Immature natural killer cell (primary cell): ENCODE results near the gene STOM. TPM values are rescaled to one million over a fixed set of nuclear protein-coding genes. Genes with fewer than 3 reads are reported as not detected.
"Not testable (repeated sequence)": the region's sequence is repeated elsewhere in the genome, so short reads cannot be mapped to it uniquely, and the experiment has no call there.

Experiments used
- DNase-seq, 3 donors: peaks; one replicate each; pipeline ENCODE4 v3.0.0; 2022; ENCODE audit warnings: mixed read lengths in 1 of 3
- H3K27ac Mint-ChIP-seq, 6 donors: one replicate each; pipeline ENCODE4 v1.8.0; 2020; ENCODE audit warnings: mixed read lengths in 6 of 6, mild to moderate bottlenecking in 5 of 6, inconsistent platforms in 4 of 6, moderate library complexity in 3 of 6
- H3K27me3 Mint-ChIP-seq, 3 donors: one replicate each; pipeline ENCODE4 v1.8.0; 2020 to 2021; ENCODE audit warnings: low read depth in 3 of 3, mild to moderate bottlenecking in 3 of 3, mixed read lengths in 3 of 3, moderate library complexity in 3 of 3, inconsistent platforms in 1 of 3
- H3K36me3 Mint-ChIP-seq, 3 donors: one replicate each; pipeline ENCODE4 v1.8.0; 2020; ENCODE audit warnings: mixed read lengths in 3 of 3, inconsistent platforms in 2 of 3, mild to moderate bottlenecking in 2 of 3
- H3K4me1 Mint-ChIP-seq, 2 donors: one replicate each; pipeline ENCODE4 v1.8.0; 2020; ENCODE audit warnings: inconsistent platforms in 2 of 2, mild to moderate bottlenecking in 2 of 2, mixed read lengths in 2 of 2, moderate library complexity in 1 of 2
- H3K4me3 Mint-ChIP-seq, 5 donors: one replicate each; pipeline ENCODE4 v1.8.0; 2020; ENCODE audit warnings: mild to moderate bottlenecking in 5 of 5, mixed read lengths in 5 of 5, inconsistent platforms in 3 of 5, moderate library complexity in 3 of 5
- H3K9me3 Mint-ChIP-seq, 6 donors: one replicate each; pipeline ENCODE4 v1.8.0; 2020; ENCODE audit warnings: mild to moderate bottlenecking in 6 of 6, mixed read lengths in 6 of 6, inconsistent platforms in 4 of 6, moderate library complexity in 3 of 6
- polyA plus RNA-seq, 3 donors: library from polyadenylated mRNA; unstranded; fragments of 300-500 nt; fragmentation: Illumina TruSeq; gene quantifications; one replicate each; pipeline ENCODE4 v1.2.3, GENCODE V29; 2021

STOM gene, protein sequence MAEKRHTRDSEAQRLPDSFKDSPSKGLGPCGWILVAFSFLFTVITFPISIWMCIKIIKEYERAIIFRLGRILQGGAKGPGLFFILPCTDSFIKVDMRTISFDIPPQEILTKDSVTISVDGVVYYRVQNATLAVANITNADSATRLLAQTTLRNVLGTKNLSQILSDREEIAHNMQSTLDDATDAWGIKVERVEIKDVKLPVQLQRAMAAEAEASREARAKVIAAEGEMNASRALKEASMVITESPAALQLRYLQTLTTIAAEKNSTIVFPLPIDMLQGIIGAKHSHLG
- polyA plus RNA-seq: 100 to 1,000 TPM; 472 to 632 (median 495) TPM

DNA sequence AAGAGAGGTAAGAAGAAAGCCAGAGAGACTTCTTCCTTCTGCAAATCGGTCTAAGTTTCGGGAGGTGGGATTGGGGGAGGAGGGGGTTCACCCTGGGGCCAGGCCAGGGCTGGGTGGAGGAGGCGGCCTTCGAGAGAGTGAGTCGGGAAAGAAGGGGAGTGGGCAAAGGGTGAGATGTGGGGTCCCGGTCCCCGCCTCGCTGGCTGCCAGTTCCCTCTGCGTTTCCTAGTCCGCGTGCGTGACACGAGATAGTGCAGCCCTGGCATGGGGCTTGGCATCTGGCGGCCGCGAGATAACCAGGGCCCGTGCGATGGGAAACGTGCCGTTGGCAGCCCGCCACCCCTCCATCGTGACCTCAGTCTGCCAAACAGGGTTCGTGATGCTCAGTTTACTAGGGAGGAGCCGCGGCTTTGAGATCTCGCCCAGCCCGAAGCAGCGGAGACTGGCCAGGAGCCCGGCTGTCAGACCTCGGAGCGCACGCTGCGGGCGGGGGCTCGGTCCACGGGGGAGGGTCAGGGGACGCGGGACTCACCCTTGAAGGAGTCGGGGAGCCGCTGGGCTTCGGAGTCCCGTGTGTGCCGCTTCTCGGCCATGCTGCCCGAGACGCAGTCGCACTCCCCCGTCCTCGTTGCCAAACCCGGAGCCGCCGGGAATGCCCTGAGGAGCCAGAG, at the start of gene STOM:
Gene STOM, minus strand, starts transcription at position 656 of the 671 bp plus-strand sequence. Its CDS starts 63 bp downstream, at position 593.
- peaks cover 16 to 23% (median 21%) of the 10 kb centered on the region in 3 donors for H3K27me3 Mint-ChIP-seq
- DNase-seq: peak in 2 of 3 donors; percentile 85 to 88
- H3K4me1 Mint-ChIP-seq: peaks cover 66 to 71% of the 10 kb centered on the region in 2 donors
- H3K9me3 Mint-ChIP-seq: no peaks in the 10 kb centered on the region
- peaks cover 0 to 14% (median 4%) of the 10 kb centered on the region in 3 donors for H3K36me3 Mint-ChIP-seq
- peak within 1 kb of the TSS; percentile 92 to 98 (median 96) for H3K27ac Mint-ChIP-seq
- H3K4me3 Mint-ChIP-seq: peak within 1 kb of the TSS; percentile 96 to 99 (median 97)

DNA sequence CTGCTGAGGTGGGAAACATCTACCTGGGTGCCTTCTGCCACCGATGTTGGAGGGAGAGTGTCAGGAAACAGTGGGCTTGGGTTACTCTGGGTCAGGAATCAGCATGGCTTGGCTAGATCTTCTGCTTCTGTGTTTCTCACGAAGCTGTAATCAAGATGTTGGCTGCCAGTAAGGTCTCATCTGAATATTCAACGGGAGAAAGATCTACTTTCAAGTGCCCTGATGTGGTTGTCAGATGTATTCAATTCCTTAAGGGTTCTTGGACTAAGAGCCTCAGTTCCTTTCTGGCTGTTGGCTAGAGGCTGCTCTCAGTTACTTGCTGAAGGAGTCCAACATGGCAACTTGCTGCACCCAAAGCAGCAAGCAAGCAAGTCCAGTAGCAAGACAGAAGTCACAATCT, 41.9 kb upstream of the STOM start:
- peaks cover 0 to 4% (median 2%) of the 10 kb centered on the region in 3 donors for H3K27me3 Mint-ChIP-seq
- DNase-seq: no peak
- no peaks in the 10 kb centered on the region for H3K4me1 Mint-ChIP-seq
- no peaks in the 10 kb centered on the region for H3K36me3 Mint-ChIP-seq
- peaks cover 0 to 2% (median 0%) of the 10 kb centered on the region in 6 donors for H3K9me3 Mint-ChIP-seq
- H3K27ac Mint-ChIP-seq: no peak overlapping the region
- H3K4me3 Mint-ChIP-seq: no peak overlapping the region

GRCh38 chr9:121405899-121406298, 35.8 kb upstream of the STOM start:
- Mint-ChIP-seq H3K27me3 (no peaks in the 10 kb centered on the region), H3K27ac (no peak overlapping the region), H3K4me1 (no peaks in the 10 kb centered on the region), H3K4me3 (no peak overlapping the region), H3K36me3 (no peaks in the 10 kb centered on the region), H3K9me3 (peaks cover 0 to 4% (median 0%) of the 10 kb centered on the region in 6 donors)
- DNase-seq: no peak

DNA sequence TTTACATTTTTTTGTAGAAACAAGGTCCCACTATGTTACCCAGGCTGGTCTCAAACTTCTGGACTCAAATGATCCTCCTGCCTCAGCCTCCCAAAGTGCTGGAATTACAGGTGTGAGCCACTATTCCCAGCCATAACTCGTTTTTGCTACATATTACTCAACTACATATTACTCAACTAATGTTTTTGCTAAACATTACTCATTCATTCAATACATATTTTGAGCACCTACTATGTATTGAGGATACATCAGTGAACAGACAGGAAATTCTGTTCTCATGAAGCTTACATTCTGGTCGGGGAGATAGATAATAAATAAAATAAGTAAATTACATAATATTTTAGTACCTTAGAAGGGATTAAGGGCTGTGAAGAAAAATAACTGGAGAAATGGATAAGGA, 34.9 kb upstream of the STOM start:
- Mint-ChIP-seq H3K4me1 (no peaks in the 10 kb centered on the region), H3K36me3 (no peaks in the 10 kb centered on the region), H3K27ac (no peak overlapping the region), H3K27me3 (no peaks in the 10 kb centered on the region), H3K4me3 (no peak overlapping the region), H3K9me3 (peaks cover 0 to 4% (median 0%) of the 10 kb centered on the region in 6 donors)
- DNase-seq: no peak

GRCh38 chr9:121399883-121400607, 30.0 kb upstream of the STOM start:
- Mint-ChIP-seq H3K4me3 (no peak overlapping the region), H3K27ac (no peak overlapping the region), H3K9me3 (no peaks in the 10 kb centered on the region), H3K36me3 (no peaks in the 10 kb centered on the region), H3K27me3 (peaks cover 0 to 3% (median 0%) of the 10 kb centered on the region in 3 donors), H3K4me1 (no peaks in the 10 kb centered on the region)
- peak; percentile 56 to 63 (median 62) for DNase-seq

DNA sequence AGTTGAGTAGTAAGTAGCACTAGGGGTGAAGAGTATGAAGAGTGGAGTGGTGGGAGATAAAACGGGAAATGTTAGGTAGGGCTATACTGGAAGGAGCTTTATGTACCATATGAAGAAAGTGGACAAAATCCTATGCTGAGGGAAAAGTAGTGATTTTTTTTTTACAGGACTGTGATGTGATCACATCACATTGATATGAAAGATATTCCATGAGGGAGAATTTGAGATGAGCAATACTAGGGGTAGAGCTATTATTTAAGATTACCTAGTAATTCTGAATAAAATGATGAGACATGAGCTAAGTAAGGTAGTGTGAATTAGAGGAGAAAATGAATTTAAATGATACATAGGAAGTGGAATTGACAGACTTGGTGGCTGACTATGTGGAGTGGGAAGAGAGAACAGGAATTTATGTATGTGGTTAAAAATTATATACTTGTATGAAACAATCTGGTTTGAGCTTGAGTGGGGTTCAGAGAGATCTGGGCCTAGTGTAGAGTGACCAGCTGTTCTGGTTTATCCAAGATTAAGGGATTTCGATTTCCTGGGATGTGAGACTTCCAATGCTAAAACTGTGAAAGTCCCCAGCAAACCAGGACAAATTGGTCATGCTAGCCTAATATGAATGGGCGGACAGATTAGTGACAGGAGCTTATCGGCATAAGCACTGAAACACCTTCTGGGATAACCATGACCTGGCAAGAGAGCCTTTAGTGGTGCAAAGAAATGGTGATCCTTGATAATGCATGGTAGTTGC, 29.3 kb upstream of the STOM start:
- H3K27ac Mint-ChIP-seq: no peak overlapping the region
- H3K9me3 Mint-ChIP-seq: no peaks in the 10 kb centered on the region
- no peaks in the 10 kb centered on the region for H3K4me1 Mint-ChIP-seq
- no peaks in the 10 kb centered on the region for H3K36me3 Mint-ChIP-seq
- DNase-seq: no peak
- no peak overlapping the region for H3K4me3 Mint-ChIP-seq
- H3K27me3 Mint-ChIP-seq: peaks cover 0 to 3% (median 0%) of the 10 kb centered on the region in 3 donors

- no peak overlapping the region for H3K27ac Mint-ChIP-seq
- H3K4me3 Mint-ChIP-seq: no peak overlapping the region
- peaks cover 0 to 3% (median 0%) of the 10 kb centered on the region in 3 donors for H3K27me3 Mint-ChIP-seq
- peaks cover 4 to 7% of the 10 kb centered on the region in 2 donors for H3K4me1 Mint-ChIP-seq
- no peaks in the 10 kb centered on the region for H3K9me3 Mint-ChIP-seq
- H3K36me3 Mint-ChIP-seq: no peaks in the 10 kb centered on the region
- no peak for DNase-seq
Measured at GRCh38 chr9:121398374-121398773, 28.3 kb upstream of the STOM start.

DNA sequence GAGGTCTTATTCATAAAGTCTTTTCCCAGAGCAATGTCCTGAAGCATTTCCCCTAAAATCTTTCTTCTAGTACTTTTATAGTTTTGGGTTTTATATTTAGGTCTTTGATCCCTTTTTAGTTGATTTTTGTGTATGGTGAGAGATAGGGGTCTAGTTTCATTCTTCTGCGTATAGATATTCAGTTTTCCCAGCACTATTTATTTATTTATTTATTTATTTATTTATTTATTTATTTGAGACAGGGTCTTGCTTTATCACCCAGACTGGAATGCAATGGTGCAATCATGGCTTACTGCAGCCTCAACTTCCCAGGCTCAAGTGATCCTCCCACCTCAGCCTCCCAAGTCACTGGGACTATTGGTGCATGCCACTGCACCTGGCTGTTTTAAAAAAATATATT, 27.2 kb upstream of the STOM start:
- not testable (repeated sequence) for H3K9me3 Mint-ChIP-seq, H3K27ac Mint-ChIP-seq, DNase-seq, H3K4me3 Mint-ChIP-seq, H3K27me3 Mint-ChIP-seq, H3K36me3 Mint-ChIP-seq
- peaks cover 10 to 12% of the 10 kb centered on the region in 2 donors for H3K4me1 Mint-ChIP-seq

DNA sequence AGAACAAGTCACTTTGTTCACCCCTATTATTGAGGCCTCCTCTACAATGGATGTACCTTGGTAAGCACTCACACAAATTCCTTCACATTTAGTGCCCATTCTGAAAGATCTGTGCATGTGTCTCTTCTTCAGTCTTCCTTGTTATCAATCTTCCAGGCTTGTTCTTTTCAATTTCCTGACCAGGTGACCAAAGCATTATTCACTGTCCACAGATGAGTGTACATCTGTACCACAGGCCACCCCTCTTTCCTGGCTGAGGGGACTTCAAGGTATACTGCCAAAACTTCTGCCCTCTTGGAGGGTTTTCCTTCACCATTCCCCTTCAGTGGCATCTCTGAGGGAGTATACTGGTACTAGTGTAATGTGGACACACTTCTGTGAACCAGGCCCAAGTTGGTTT, 25.5 kb upstream of the STOM start:
- Mint-ChIP-seq H3K27me3 (peaks cover 0 to 7% (median 0%) of the 10 kb centered on the region in 3 donors), H3K36me3 (no peaks in the 10 kb centered on the region), H3K9me3 (no peaks in the 10 kb centered on the region), H3K27ac (no peak overlapping the region), H3K4me3 (no peak overlapping the region), H3K4me1 (peaks cover 10 to 12% of the 10 kb centered on the region in 2 donors)
- no peak for DNase-seq

DNA sequence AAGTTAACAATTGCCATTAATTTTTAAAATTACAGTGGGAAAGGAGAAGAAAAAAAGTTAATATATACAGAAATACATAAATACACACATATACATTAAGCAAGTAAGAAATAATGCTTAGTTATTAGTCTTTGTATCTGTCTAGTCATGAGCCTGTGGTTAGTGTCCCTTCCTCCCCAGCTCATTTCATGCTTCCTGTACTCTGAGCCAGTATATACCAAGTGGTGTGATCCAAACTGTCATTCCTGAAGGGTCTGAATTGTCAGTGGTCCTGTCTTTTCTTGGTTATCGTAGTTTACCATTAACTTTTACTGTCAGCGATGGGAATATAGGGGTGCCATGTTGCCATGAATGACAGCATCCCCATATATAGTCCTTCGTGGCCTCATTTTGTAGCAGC, 24.2 kb upstream of the STOM start:
- Mint-ChIP-seq H3K9me3 (no peaks in the 10 kb centered on the region), H3K27me3 (peaks cover 0 to 7% (median 0%) of the 10 kb centered on the region in 3 donors), H3K27ac (no peak overlapping the region), H3K4me1 (peaks cover 10 to 12% of the 10 kb centered on the region in 2 donors), H3K36me3 (no peaks in the 10 kb centered on the region), H3K4me3 (no peak overlapping the region)
- DNase-seq: no peak

- Mint-ChIP-seq H3K9me3 (no peaks in the 10 kb centered on the region), H3K27me3 (peaks cover 0 to 7% (median 0%) of the 10 kb centered on the region in 3 donors), H3K4me1 (peaks cover 10 to 12% of the 10 kb centered on the region in 2 donors), H3K4me3 (peak overlapping the region in 2 of 5 donors; percentile 21 to 42), H3K27ac (peak overlapping the region in 1 of 6 donors; percentile 59), H3K36me3 (no peaks in the 10 kb centered on the region)
- DNase-seq: no peak
Measured at GRCh38 chr9:121393318-121393717, 23.3 kb upstream of the STOM start.

DNA sequence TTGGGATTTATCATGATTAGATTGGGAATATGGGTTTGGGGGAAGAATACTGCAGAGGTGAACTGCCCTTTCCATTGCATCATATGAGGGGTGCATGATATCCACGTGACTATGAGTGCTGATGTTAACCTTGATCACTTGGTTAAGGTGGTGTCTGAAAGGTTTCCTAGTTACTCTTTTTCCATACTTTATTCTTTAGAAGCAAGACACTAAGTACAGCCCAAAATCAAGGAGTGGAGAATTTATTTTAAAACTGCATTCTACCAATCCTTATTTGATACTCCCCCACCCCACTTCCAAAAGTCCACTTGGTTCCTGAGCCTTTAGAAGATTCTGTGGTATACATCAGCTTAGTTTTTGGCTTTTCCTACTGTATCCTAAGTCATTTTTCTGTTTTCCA, 20.3 kb upstream of the STOM start:
- no peaks in the 10 kb centered on the region for H3K36me3 Mint-ChIP-seq

GRCh38 chr9:121388140-121388905, 18.3 kb upstream of the STOM start:
- Mint-ChIP-seq H3K4me3 (no peak overlapping the region), H3K4me1 (peaks cover 4 to 5% of the 10 kb centered on the region in 2 donors), H3K27ac (no peak overlapping the region), H3K27me3 (peaks cover 2 to 4% (median 2%) of the 10 kb centered on the region in 3 donors), H3K36me3 (no peaks in the 10 kb centered on the region), H3K9me3 (no peaks in the 10 kb centered on the region)
- DNase-seq: no peak

More for the DNA sequence above, 20.3 kb upstream of the STOM start:
- H3K27ac Mint-ChIP-seq: no peak overlapping the region
- peaks cover 10 to 12% of the 10 kb centered on the region in 2 donors for H3K4me1 Mint-ChIP-seq
- H3K9me3 Mint-ChIP-seq: no peaks in the 10 kb centered on the region
- H3K4me3 Mint-ChIP-seq: no peak overlapping the region
- no peak for DNase-seq
- H3K27me3 Mint-ChIP-seq: peaks cover 2 to 4% (median 2%) of the 10 kb centered on the region in 3 donors
